ENCODE measurements around the gene MRPS6.

Gene MRPS6

DNA sequence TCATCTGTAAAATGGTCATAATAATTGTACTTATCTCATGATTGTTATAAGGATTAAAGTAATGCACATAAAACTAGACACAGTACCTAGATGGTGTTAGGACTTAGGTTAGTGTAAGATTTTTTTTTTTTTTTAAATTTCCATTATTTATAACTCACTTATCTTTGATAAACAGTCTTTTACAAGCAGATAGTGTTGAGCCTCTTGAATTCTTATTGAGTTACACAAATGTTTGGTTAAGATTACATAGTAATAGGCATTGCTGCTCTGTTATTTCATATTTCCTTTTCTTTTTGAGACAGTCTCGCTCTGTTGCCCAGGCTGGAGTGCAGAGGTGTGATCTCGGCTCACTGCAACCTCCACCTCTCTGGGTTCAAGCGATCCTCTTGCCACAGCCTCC, 15.4 kb downstream of the MRPS6 start:
- TF ChIP-seq, protein P1, sequence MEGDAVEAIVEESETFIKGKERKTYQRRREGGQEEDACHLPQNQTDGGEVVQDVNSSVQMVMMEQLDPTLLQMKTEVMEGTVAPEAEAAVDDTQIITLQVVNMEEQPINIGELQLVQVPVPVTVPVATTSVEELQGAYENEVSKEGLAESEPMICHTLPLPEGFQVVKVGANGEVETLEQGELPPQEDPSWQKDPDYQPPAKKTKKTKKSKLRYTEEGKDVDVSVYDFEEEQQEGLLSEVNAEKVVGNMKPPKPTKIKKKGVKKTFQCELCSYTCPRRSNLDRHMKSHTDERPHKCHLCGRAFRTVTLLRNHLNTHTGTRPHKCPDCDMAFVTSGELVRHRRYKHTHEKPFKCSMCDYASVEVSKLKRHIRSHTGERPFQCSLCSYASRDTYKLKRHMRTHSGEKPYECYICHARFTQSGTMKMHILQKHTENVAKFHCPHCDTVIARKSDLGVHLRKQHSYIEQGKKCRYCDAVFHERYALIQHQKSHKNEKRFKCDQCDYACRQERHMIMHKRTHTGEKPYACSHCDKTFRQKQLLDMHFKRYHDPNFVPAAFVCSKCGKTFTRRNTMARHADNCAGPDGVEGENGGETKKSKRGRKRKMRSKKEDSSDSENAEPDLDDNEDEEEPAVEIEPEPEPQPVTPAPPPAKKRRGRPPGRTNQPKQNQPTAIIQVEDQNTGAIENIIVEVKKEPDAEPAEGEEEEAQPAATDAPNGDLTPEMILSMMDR (IDR thresholded peaks at IDR 0.05; ENCODE audit: low read depth, low read length) = no peak
- no peak for TF ChIP-seq EZH2phosphoT487 (IDR thresholded peaks at IDR 0.05; ENCODE audit: low read depth)
- H3K79me2 ChIP-seq (ENCODE audit: low read length) = peaks cover 91% of the 10 kb centered on the region
- no peak overlapping the region for H2AFZ ChIP-seq (ENCODE audit: low read depth, low read length)
- H3K4me1 ChIP-seq (ENCODE audit: low read length) = no peaks in the 10 kb centered on the region
- no peak overlapping the region for H3K4me3 ChIP-seq (ENCODE audit: low read length)
- H4K20me1 ChIP-seq (ENCODE audit: insufficient read depth, low read length) = peaks cover 25% of the 10 kb centered on the region
- H3K27me3 ChIP-seq (ENCODE audit: low read depth, low read length) = no peaks in the 10 kb centered on the region
- no peak overlapping the region for H3K4me2 ChIP-seq (ENCODE audit: low read length)
- H3K9me3 ChIP-seq (ENCODE audit: insufficient read depth, low read length) = no peaks in the 10 kb centered on the region
- no peaks in the 10 kb centered on the region for H3K36me3 ChIP-seq (replicated peaks; ENCODE audit: low read depth, low read length)
- no peak overlapping the region for H3K27ac ChIP-seq (ENCODE audit: low read length)
- no peak overlapping the region for H3K9ac ChIP-seq (ENCODE audit: low read length)

DNA sequence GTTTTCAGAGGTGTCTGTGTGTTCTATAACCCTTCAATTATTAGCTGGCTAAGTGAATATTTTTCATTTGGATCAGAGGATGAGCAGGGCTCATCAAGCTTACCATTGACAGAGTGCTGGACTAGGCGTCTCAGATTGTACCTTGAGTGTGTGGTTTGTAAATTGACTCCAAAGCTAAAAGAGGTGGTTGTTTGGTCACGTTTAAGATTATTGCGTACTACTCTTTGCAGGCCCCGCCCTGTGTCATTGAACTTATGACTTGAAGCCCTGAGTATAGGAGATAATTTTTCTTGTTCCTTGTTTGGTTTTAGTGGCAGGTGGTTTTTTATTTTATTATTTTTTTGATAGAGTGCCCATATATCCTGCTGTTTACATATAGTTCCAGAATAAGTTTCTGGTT, 17.7 kb downstream of the MRPS6 start:
- Histone ChIP-seq H4K20me1 (ENCODE audit: insufficient read depth, low read length) (peaks cover 25% of the 10 kb centered on the region), H3K4me1 (ENCODE audit: low read length) (no peaks in the 10 kb centered on the region), H2AFZ (ENCODE audit: low read depth, low read length) (no peak overlapping the region), H3K4me3 (ENCODE audit: low read length) (no peak overlapping the region), H3K79me2 (ENCODE audit: low read length) (peaks cover 90% of the 10 kb centered on the region), H3K27ac (ENCODE audit: low read length) (no peak overlapping the region), H3K9ac (ENCODE audit: low read length) (no peak overlapping the region), H3K9me3 (ENCODE audit: insufficient read depth, low read length) (no peaks in the 10 kb centered on the region), H3K4me2 (ENCODE audit: low read length) (no peak overlapping the region), H3K27me3 (ENCODE audit: low read depth, low read length) (no peaks in the 10 kb centered on the region), H3K36me3 (replicated peaks; ENCODE audit: low read depth, low read length) (peaks cover 11% of the 10 kb centered on the region)
- TF ChIP-seq, protein P1 (IDR thresholded peaks at IDR 0.05; ENCODE audit: low read depth, low read length) = no peak
- TF ChIP-seq EZH2phosphoT487 (IDR thresholded peaks at IDR 0.05; ENCODE audit: low read depth) = no peak

DNA sequence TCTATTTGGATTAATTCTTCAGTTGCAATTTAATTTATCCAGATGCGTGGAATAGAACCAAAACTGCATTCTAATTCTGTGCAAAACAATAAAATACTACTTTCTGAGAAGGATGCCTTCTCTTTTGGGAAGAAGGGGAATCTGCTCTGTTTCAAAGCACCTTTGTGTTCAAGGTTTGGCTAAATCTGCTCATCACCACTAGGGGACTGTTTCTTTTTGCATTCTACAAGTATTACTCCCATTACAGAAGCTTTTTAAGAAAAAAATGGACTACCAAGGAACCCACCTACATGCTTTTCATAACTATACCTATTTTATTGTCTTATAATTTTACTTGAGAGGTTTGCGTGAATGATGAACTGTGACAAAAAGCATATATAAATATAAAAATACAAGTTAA, 18.2 kb downstream of the MRPS6 start:
- Histone ChIP-seq H3K27me3 (ENCODE audit: low read depth, low read length) (no peaks in the 10 kb centered on the region), H3K9me3 (ENCODE audit: insufficient read depth, low read length) (no peaks in the 10 kb centered on the region), H3K4me2 (ENCODE audit: low read length) (no peak overlapping the region), H2AFZ (ENCODE audit: low read depth, low read length) (no peak overlapping the region), H3K4me3 (ENCODE audit: low read length) (no peak overlapping the region), H3K4me1 (ENCODE audit: low read length) (no peaks in the 10 kb centered on the region), H3K36me3 (replicated peaks; ENCODE audit: low read depth, low read length) (peaks cover 15% of the 10 kb centered on the region), H3K27ac (ENCODE audit: low read length) (no peak overlapping the region), H3K9ac (ENCODE audit: low read length) (no peak overlapping the region), H3K79me2 (ENCODE audit: low read length) (peaks cover 90% of the 10 kb centered on the region), H4K20me1 (ENCODE audit: insufficient read depth, low read length) (peaks cover 25% of the 10 kb centered on the region)
- TF ChIP-seq, protein P1 (IDR thresholded peaks at IDR 0.05; ENCODE audit: low read depth, low read length) = peak; percentile 20
- no peak for TF ChIP-seq EZH2phosphoT487 (IDR thresholded peaks at IDR 0.05; ENCODE audit: low read depth)

DNA sequence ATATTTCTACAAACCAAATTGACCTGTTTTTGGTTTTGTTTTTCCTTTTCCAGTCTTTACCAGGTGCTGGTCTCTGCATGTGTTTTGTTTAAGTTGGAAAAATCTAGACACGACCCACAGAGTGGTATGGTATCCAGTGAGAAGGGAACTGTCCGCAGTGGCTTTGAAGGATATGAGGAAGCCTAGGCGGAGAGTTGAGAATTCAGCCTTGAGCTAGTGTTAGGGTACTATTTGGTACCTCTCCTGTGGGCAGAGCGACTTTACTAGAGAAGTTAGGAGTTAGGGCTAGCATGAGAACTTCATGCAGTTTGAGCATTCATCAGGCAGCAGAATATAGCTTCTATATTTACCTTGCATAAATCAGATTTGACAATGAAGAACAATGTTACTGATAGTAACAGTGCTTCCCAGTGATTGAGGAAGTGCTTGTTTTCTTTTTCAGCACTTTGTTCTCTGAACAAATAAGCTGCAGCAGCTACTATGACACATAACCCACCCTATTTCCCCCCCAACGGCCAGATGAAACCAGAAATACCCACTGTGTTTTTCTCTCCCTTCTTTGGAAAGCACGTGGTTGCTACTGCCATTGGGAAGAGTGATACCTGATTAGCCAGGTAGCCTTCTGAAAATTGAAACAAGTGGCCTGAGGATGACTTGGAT, 19.0 kb downstream of the MRPS6 start:
- H2AFZ ChIP-seq (ENCODE audit: low read depth, low read length) = no peak overlapping the region
- H3K79me2 ChIP-seq (ENCODE audit: low read length) = peaks cover 89% of the 10 kb centered on the region
- H3K27ac ChIP-seq (ENCODE audit: low read length) = no peak overlapping the region
- peaks cover 32% of the 10 kb centered on the region for H4K20me1 ChIP-seq (ENCODE audit: insufficient read depth, low read length)
- no peak overlapping the region for H3K4me2 ChIP-seq (ENCODE audit: low read length)
- TF ChIP-seq EZH2phosphoT487 (IDR thresholded peaks at IDR 0.05; ENCODE audit: low read depth) = no peak
- TF ChIP-seq, protein P1 (IDR thresholded peaks at IDR 0.05; ENCODE audit: low read depth, low read length) = no peak
- no peaks in the 10 kb centered on the region for H3K9me3 ChIP-seq (ENCODE audit: insufficient read depth, low read length)
- peaks cover 22% of the 10 kb centered on the region for H3K36me3 ChIP-seq (replicated peaks; ENCODE audit: low read depth, low read length)
- no peak overlapping the region for H3K9ac ChIP-seq (ENCODE audit: low read length)
- H3K27me3 ChIP-seq (ENCODE audit: low read depth, low read length) = no peaks in the 10 kb centered on the region
- no peak overlapping the region for H3K4me3 ChIP-seq (ENCODE audit: low read length)
- H3K4me1 ChIP-seq (ENCODE audit: low read length) = peaks cover 1% of the 10 kb centered on the region
